Stomach smooth muscle (tissue), 2 donors: ENCODE data around the gene TENT5C.

ENCODE experiments used
- H3K27ac ChIP-seq: one replicate; pipeline ENCODE4 v1.7.0; 2013; ENCODE audit warnings: mild to moderate bottlenecking, low read length, inconsistent platforms
- H3K27me3 ChIP-seq, 2 donors: one replicate each; pipeline ENCODE4 v1.7.0; 2013; ENCODE audit warnings: low read length in 2 of 2; ENCODE audit not compliant: insufficient read depth in 2 of 2, control insufficient read depth in 1 of 2
- H3K36me3 ChIP-seq, 2 donors: one replicate each; pipeline ENCODE4 v1.7.0; 2013; ENCODE audit warnings: low read length in 2 of 2; ENCODE audit not compliant: control insufficient read depth in 2 of 2, insufficient read depth in 2 of 2
- H3K4me1 ChIP-seq: one replicate; pipeline ENCODE4 v1.7.0; 2013; ENCODE audit warnings: low read length; ENCODE audit not compliant: control insufficient read depth, insufficient read depth
- H3K4me3 ChIP-seq, 2 donors: one replicate each; pipeline ENCODE4 v1.7.0; 2013; ENCODE audit warnings: low read length in 2 of 2
- H3K9ac ChIP-seq, 2 donors: one replicate each; pipeline ENCODE4 v1.7.0; 2013; ENCODE audit warnings: low read length in 2 of 2, mild to moderate bottlenecking in 1 of 2
- H3K9me3 ChIP-seq, 2 donors: one replicate each; pipeline ENCODE4 v1.7.0; 2013; ENCODE audit warnings: low read length in 2 of 2; ENCODE audit not compliant: control insufficient read depth in 2 of 2
- donor health status: healthy.
- donor health status: Pancreatic carcinoma.

Gene TENT5C

GRCh38 chr1:117627546-117628130 is 21.8 kb downstream of the TENT5C start:
- peaks cover 0 to 2% of the 10 kb centered on the region in 2 donors for H3K27me3 ChIP-seq
- H3K9me3 ChIP-seq: no peaks in the 10 kb centered on the region
- no peak overlapping the region for H3K9ac ChIP-seq
- H3K4me3 ChIP-seq: no peak overlapping the region
- peaks cover 3% of the 10 kb centered on the region for H3K4me1 ChIP-seq
- no peak overlapping the region for H3K27ac ChIP-seq
- H3K36me3 ChIP-seq: peaks cover 9 to 16% of the 10 kb centered on the region in 2 donors

- H3K27ac ChIP-seq: no peak overlapping the region
- peaks cover 0 to 2% of the 10 kb centered on the region in 2 donors for H3K27me3 ChIP-seq
- peaks cover 3% of the 10 kb centered on the region for H3K4me1 ChIP-seq
- no peak overlapping the region for H3K9ac ChIP-seq
- no peak overlapping the region for H3K4me3 ChIP-seq
- H3K36me3 ChIP-seq: peaks cover 5 to 10% of the 10 kb centered on the region in 2 donors
- H3K9me3 ChIP-seq: no peaks in the 10 kb centered on the region
These were observed 22.5 kb downstream of the TENT5C start for GRCh38 chr1:117628343-117628742.

DNA sequence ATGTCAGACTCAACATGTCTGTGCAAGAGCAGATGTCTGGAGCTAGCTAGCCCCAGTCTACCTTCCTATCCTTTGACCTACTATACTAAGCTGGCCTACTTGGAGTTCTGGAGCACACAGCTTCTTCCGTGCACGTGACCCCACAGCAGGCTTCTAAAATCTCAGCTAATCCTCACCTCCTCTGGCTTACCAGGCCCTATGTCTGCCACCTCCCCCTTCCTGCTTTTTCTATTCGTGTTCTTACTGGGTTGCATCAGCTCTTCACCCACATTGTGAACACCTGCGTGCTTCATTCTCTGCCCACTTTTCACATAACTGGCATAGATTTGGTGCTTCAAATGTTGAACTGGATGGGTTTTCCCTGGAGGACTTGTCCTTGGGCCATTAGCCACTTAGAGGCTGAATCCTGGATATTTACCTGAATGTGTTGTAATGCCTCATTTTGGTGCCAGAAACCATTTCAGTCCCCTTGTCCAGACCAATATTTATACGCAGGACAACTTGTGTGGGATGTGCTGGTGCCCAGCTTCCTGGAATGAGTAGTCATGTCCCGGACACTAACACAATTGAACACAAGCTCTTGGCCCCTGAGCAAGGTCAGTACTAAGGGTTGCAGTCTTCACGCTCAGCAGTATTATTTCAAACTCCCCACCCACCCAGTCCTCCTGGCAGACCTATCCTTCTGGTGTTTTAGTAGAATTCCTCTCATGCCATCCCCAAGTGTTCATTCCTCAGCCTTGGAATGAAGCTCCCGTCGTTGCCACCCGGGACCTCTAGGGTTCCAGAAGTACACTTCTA is 24.0 kb downstream of the TENT5C start:
- Histone ChIP-seq H3K9ac (no peak overlapping the region), H3K9me3 (no peaks in the 10 kb centered on the region), H3K4me1 (peaks cover 7% of the 10 kb centered on the region), H3K27ac (no peak overlapping the region), H3K27me3 (peaks cover 0 to 2% of the 10 kb centered on the region in 2 donors), H3K36me3 (no peaks in the 10 kb centered on the region), H3K4me3 (no peak overlapping the region)

DNA sequence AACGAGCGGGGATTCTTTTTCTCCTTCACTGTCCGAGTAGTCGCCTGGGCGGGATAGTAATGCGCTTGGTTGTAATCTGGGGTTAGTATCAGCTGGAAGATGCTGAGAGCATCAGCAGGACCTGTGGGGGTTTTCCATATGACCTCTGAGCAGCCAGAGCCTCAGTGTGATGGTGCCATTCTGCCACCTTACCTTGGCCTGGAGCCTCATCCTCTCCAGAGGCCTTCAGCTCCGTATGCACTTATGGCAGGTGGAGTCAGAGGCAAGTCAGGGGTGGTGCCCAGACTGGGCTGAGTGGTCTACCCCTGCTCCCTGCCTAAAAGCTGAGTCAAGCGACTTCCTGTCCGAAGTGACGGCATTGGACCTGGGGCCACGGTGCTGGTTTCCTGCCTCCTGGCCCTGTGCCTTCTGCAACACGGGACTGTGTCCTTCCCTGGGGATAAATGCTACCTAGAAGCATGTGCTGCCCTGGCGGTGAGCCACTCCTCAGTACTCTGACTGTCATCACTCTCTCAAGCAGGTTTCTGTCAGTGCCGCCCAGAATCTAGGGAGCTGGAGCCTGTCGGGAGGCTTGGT is 24.7 kb downstream of the TENT5C start:
- Histone ChIP-seq H3K27me3 (peaks cover 0 to 2% of the 10 kb centered on the region in 2 donors), H3K4me1 (peaks cover 7% of the 10 kb centered on the region), H3K9ac (no peak overlapping the region), H3K36me3 (no peaks in the 10 kb centered on the region), H3K27ac (no peak overlapping the region), H3K4me3 (no peak overlapping the region), H3K9me3 (no peaks in the 10 kb centered on the region)

DNA sequence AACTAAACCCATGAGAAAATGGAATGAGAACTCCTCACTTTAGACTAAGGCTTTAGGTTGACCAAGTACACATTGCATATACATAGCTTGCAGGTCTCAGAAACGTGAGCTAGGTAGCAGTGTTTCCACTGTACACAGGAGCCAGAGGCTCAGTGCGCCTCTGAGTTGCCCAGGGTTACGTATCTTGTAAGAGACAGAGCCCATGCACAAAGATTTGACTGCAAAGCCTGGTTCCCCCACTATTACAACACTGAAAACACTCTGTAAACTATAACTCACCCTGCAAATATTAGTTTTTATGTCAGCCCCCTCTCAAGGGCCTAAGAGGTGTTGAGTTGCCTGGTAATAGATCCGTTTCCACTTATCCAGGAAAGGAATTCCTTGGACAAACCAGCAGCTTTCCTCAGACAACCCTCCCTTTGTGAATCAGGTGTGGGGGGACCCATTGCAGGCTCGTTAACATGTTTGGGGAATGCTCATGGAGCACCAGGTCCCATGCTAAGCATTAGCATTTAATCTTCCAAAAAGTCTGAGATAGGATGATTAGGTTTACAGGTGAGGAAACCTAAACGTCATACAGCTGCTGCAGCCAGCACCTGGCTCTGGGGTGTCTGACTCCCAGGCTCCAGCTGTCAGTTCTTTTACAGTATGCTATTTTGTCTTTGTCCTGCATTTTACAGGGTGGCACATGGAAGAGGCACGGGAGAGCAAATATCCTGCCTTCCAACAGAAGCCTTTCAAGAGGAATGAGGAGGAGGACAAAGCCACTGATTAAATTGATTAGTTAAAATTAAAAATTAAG is 25.7 kb downstream of the TENT5C start:
- no peak overlapping the region for H3K4me3 ChIP-seq
- H3K4me1 ChIP-seq: peaks cover 7% of the 10 kb centered on the region
- peaks cover 0 to 2% of the 10 kb centered on the region in 2 donors for H3K27me3 ChIP-seq
- no peaks in the 10 kb centered on the region for H3K9me3 ChIP-seq
- H3K36me3 ChIP-seq: no peaks in the 10 kb centered on the region
- H3K9ac ChIP-seq: no peak overlapping the region
- no peak overlapping the region for H3K27ac ChIP-seq

GRCh38 chr1:117632269-117633067 is 26.6 kb downstream of the TENT5C start:
- Histone ChIP-seq H3K4me3 (no peak overlapping the region), H3K9ac (no peak overlapping the region), H3K27ac (no peak overlapping the region), H3K4me1 (peaks cover 4% of the 10 kb centered on the region), H3K27me3 (peaks cover 0 to 2% of the 10 kb centered on the region in 2 donors), H3K9me3 (no peaks in the 10 kb centered on the region), H3K36me3 (no peaks in the 10 kb centered on the region)

GRCh38 chr1:117633068-117633345 is 27.2 kb downstream of the TENT5C start:
- no peaks in the 10 kb centered on the region for H3K9me3 ChIP-seq

DNA sequence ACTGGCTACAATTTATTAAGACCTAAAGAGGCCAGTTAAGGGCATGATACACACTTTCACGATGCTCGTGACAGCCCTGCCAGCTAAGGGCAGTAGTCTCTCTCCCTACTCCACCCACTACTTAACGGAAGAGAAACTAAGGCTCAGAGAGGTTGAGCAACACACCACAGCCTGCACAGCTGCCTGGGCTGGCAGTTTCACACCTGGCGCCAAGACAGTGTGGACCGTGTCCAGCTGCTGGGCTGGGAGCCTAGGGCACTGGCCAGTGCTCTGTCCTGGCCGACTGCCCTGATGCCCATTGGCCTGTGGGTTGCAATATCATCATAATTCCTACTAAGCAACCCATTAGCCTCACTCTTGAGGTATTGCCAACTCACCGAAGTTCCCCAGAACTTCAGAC is 27.6 kb downstream of the TENT5C start:
- peaks cover 4% of the 10 kb centered on the region for H3K4me1 ChIP-seq
- H3K9me3 ChIP-seq: no peaks in the 10 kb centered on the region
- H3K9ac ChIP-seq: no peak overlapping the region
- no peaks in the 10 kb centered on the region for H3K36me3 ChIP-seq
- H3K27ac ChIP-seq: no peak overlapping the region
- H3K27me3 ChIP-seq: peaks cover 0 to 2% of the 10 kb centered on the region in 2 donors
- no peak overlapping the region for H3K4me3 ChIP-seq

More at GRCh38 chr1:117633068-117633345, 27.2 kb downstream of the TENT5C start:
- Histone ChIP-seq H3K9ac (no peak overlapping the region), H3K4me1 (peaks cover 4% of the 10 kb centered on the region), H3K36me3 (no peaks in the 10 kb centered on the region), H3K4me3 (no peak overlapping the region), H3K27me3 (peaks cover 0 to 2% of the 10 kb centered on the region in 2 donors), H3K27ac (no peak overlapping the region)

GRCh38 chr1:117633936-117634335 is 28.1 kb downstream of the TENT5C start:
- H3K36me3 ChIP-seq: no peaks in the 10 kb centered on the region
- H3K27me3 ChIP-seq: peaks cover 0 to 2% of the 10 kb centered on the region in 2 donors
- no peak overlapping the region for H3K9ac ChIP-seq
- no peak overlapping the region for H3K27ac ChIP-seq
- H3K4me3 ChIP-seq: no peak overlapping the region
- H3K4me1 ChIP-seq: peaks cover 4% of the 10 kb centered on the region
- no peaks in the 10 kb centered on the region for H3K9me3 ChIP-seq

- Histone ChIP-seq H3K27me3 (peaks cover 0 to 1% of the 10 kb centered on the region in 2 donors), H3K9ac (no peak overlapping the region), H3K9me3 (no peaks in the 10 kb centered on the region), H3K36me3 (no peaks in the 10 kb centered on the region), H3K4me1 (peaks cover 4% of the 10 kb centered on the region), H3K27ac (no peak overlapping the region), H3K4me3 (no peak overlapping the region)
These were observed 28.8 kb downstream of the TENT5C start for GRCh38 chr1:117634631-117635030.
